Calu3 (cell line): ENCODE results near the gene LRRC27. TPM values are rescaled to one million over a fixed set of nuclear protein-coding genes. Genes with fewer than 3 reads are reported as not detected.

Experiments
- BruUV-seq: library from RNA; stranded (reverse); fragments of 400-500 nt; replicated peaks from 2 replicates; lab custom pipeline; 2021; lab: Mats Ljungman, UMichigan
- CTCF ChIA-PET: fragments of 300-600 bp; sonication (Branson Sonifier 250); formaldehyde crosslinking; loops from one replicate; lab custom pipeline; 2022; ENCODE audit warnings: antibody characterized with exemption; lab: Charles Lee
- DNase-seq: peaks from one replicate; pipeline ENCODE4 v3.0.0; 2022
- H3K27ac Mint-ChIP-seq: one replicate; pipeline ENCODE4 v1.8.0; 2022; ENCODE audit warnings: mixed read lengths; ENCODE audit not compliant: unreplicated experiment
- H3K27me3 Mint-ChIP-seq: one replicate; pipeline ENCODE4 v1.8.0; 2022; ENCODE audit warnings: mixed read lengths; ENCODE audit not compliant: unreplicated experiment
- H3K36me3 Mint-ChIP-seq: one replicate; pipeline ENCODE4 v1.8.0; 2022; ENCODE audit warnings: mild to moderate bottlenecking, moderate library complexity, mixed read lengths; ENCODE audit not compliant: insufficient read depth, unreplicated experiment
- H3K4me1 Mint-ChIP-seq: one replicate; pipeline ENCODE4 v1.8.0; 2022; ENCODE audit warnings: mild to moderate bottlenecking, low read depth, mixed read lengths; ENCODE audit not compliant: unreplicated experiment
- H3K4me3 Mint-ChIP-seq: one replicate; pipeline ENCODE4 v1.8.0; 2022; ENCODE audit warnings: mild to moderate bottlenecking, low read depth, moderate library complexity, mixed read lengths; ENCODE audit not compliant: unreplicated experiment
- H3K9me3 Mint-ChIP-seq: one replicate; pipeline ENCODE4 v1.8.0; 2022; ENCODE audit warnings: low read depth, mixed read lengths; ENCODE audit not compliant: unreplicated experiment
- CTCF ChIP-seq: fragments of 200-600 bp; IDR thresholded peaks from one replicate; pipeline ENCODE4 v1.8.0; 2022; ENCODE audit warnings: antibody characterized with exemption; ENCODE audit not compliant: unreplicated experiment
- intact Hi-C: fragments of 100-400 bp; cut with micrococcal nuclease; formaldehyde crosslinking; loops from one replicate; pipeline ENCODE4 v1.10.0; 2022; ENCODE audit not compliant: unreplicated experiment
- total RNA-seq: library from RNA; stranded (reverse); gene quantifications from 2 replicates; pipeline ENCODE4 v1.2.3, GENCODE V29; 2022

Gene LRRC27
- total RNA-seq, 1 experiment from 2014 or later: 4.6 TPM

GRCh38 chr10:132353456-132354355, 21.7 kb downstream of the LRRC27 start:
- BruUV-seq: no TSS peak
- no peak for TF ChIP-seq CTCF
- DNase-seq: no peak
- no peak overlapping the region for H3K4me3 Mint-ChIP-seq
- no peaks in the 10 kb centered on the region for H3K4me1 Mint-ChIP-seq
- intact Hi-C loops: loop anchor here (2.0 kb wide), 1 partner anchor 131 kb away; no protein-coding TSS in a partner anchor
- peaks cover 6% of the 10 kb centered on the region for H3K36me3 Mint-ChIP-seq
- no peak overlapping the region for H3K27ac Mint-ChIP-seq
- H3K9me3 Mint-ChIP-seq: no peaks in the 10 kb centered on the region
- no peaks in the 10 kb centered on the region for H3K27me3 Mint-ChIP-seq
- CTCF ChIA-PET: no interaction called here

- Mint-ChIP-seq H3K4me1 (no peaks in the 10 kb centered on the region), H3K9me3 (no peaks in the 10 kb centered on the region), H3K36me3 (peaks cover 6% of the 10 kb centered on the region), H3K4me3 (no peak overlapping the region), H3K27ac (no peak overlapping the region), H3K27me3 (no peaks in the 10 kb centered on the region)
- no peak for TF ChIP-seq CTCF
- intact Hi-C loops: no loop called here
- no peak for DNase-seq
- CTCF ChIA-PET: no interaction called here
- BruUV-seq: no TSS peak
Measured at GRCh38 chr10:132354356-132355094, 22.5 kb downstream of the LRRC27 start.

GRCh38 chr10:132355297-132355696, 23.3 kb downstream of the LRRC27 start:
- TF ChIP-seq CTCF: no peak
- BruUV-seq: no TSS peak
- Mint-ChIP-seq H3K27ac (no peak overlapping the region), H3K36me3 (peaks cover 6% of the 10 kb centered on the region), H3K4me1 (no peaks in the 10 kb centered on the region), H3K9me3 (no peaks in the 10 kb centered on the region), H3K27me3 (no peaks in the 10 kb centered on the region), H3K4me3 (no peak overlapping the region)
- CTCF ChIA-PET: no interaction called here
- DNase-seq: no peak
- intact Hi-C loops: no loop called here

- no peaks in the 10 kb centered on the region for H3K4me1 Mint-ChIP-seq
- intact Hi-C loops: no loop called here
- CTCF ChIA-PET: no interaction called here
Measured at GRCh38 chr10:132355754-132356153, 23.8 kb downstream of the LRRC27 start.

More at GRCh38 chr10:132355754-132356153, 23.8 kb downstream of the LRRC27 start:
- H3K36me3 Mint-ChIP-seq: peaks cover 6% of the 10 kb centered on the region
- no peaks in the 10 kb centered on the region for H3K9me3 Mint-ChIP-seq
- no peaks in the 10 kb centered on the region for H3K27me3 Mint-ChIP-seq
- H3K27ac Mint-ChIP-seq: no peak overlapping the region
- no peak for DNase-seq
- no peak overlapping the region for H3K4me3 Mint-ChIP-seq
- no TSS peak for BruUV-seq
- TF ChIP-seq CTCF: no peak
